Neural cell (in vitro differentiated cells): ENCODE results near the gene NEDD4L. TPM values are rescaled to one million over a fixed set of nuclear protein-coding genes. Genes with fewer than 3 reads are reported as not detected.

Source experiments
- H2AFZ ChIP-seq: fragments of 200-600, 300-800 bp; sonication (generic), shearing (Covaris generic); 2 replicates; pipeline ENCODE4 v1.6.0; 2014; ENCODE audit warnings: low read depth, mild to moderate bottlenecking, antibody characterized with exemption, low read length, moderate library complexity
- H3F3A ChIP-seq: fragments of 200-600 bp; shearing (Covaris generic); 2 replicates; pipeline ENCODE4 v1.6.1; 2016; ENCODE audit warnings: mild to moderate bottlenecking, moderate library complexity, mixed read lengths, antibody characterized with exemption, low read length; ENCODE audit not compliant: insufficient read depth, poor library complexity, severe bottlenecking
- H3K27ac ChIP-seq: fragments of 200-600, 300-800 bp; sonication (generic), shearing (Covaris generic); 2 replicates; pipeline ENCODE4 v1.5.1; 2014; ENCODE audit warnings: mild to moderate bottlenecking, low read length, moderate library complexity
- H3K27me3 ChIP-seq: fragments of 300-800, 200-600 bp; sonication (generic), shearing (Covaris generic); 2 replicates; pipeline ENCODE4 v1.6.0; 2014; ENCODE audit warnings: mild to moderate bottlenecking, low read depth, low read length, moderate library complexity; ENCODE audit not compliant: insufficient read depth
- H3K36me3 ChIP-seq: fragments of 300-800, 200-600 bp; sonication (generic), shearing (Covaris generic); 2 replicates; pipeline ENCODE4 v1.5.1; 2014; ENCODE audit warnings: mild to moderate bottlenecking, antibody characterized with exemption, low read length, moderate library complexity; ENCODE audit not compliant: insufficient read depth
- H3K4me2 ChIP-seq: fragments of 300-800, 200-600 bp; sonication (generic), shearing (Covaris generic); 2 replicates; pipeline ENCODE4 v1.6.0; 2014; ENCODE audit warnings: mild to moderate bottlenecking, low read length
- H3K4me3 ChIP-seq: fragments of 300-800, 200-600 bp; sonication (generic), shearing (Covaris generic); 2 replicates; pipeline ENCODE4 v1.5.1; 2014; ENCODE audit warnings: mild to moderate bottlenecking, low read length, moderate library complexity
- H3K79me2 ChIP-seq: fragments of 200-600 bp; shearing (Covaris generic); replicated peaks from 2 replicates; pipeline ENCODE4 v1.6.0; 2014; ENCODE audit warnings: mild to moderate bottlenecking, low read length, moderate library complexity; ENCODE audit not compliant: insufficient read depth
- H3K9ac ChIP-seq: fragments of 300-800, 200-600 bp; sonication (generic), shearing (Covaris generic); 2 replicates; pipeline ENCODE4 v1.6.1; 2016; ENCODE audit warnings: mild to moderate bottlenecking, low read length, mixed read lengths
- H3K9me2 ChIP-seq: fragments of 200-600 bp; shearing (Covaris generic); 2 replicates; pipeline ENCODE4 v1.6.1; 2016; ENCODE audit warnings: mild to moderate bottlenecking, low read length, mixed read lengths; ENCODE audit not compliant: insufficient read depth
- H3K9me3 ChIP-seq: fragments of 200-600, 300-800 bp; sonication (generic), shearing (Covaris generic); 2 replicates; pipeline ENCODE4 v1.6.1; 2016; ENCODE audit warnings: mild to moderate bottlenecking, mixed run types, low read length, moderate library complexity, mixed read lengths
- H4K20me1 ChIP-seq: fragments of 200-600 bp; shearing (Covaris generic); 2 replicates; pipeline ENCODE4 v1.6.1; 2016; ENCODE audit warnings: mild to moderate bottlenecking, mixed run types; ENCODE audit not compliant: insufficient read depth
- CTCF ChIP-seq: fragments of 450-650 bp; IDR thresholded peaks from 2 replicates; pipeline ENCODE4 v1.5.1; 2014; ENCODE audit warnings: antibody characterized with exemption, mild to moderate bottlenecking, moderate library complexity; ENCODE audit not compliant: poor library complexity, severe bottlenecking
- EP300 ChIP-seq: fragments of 450-650 bp; conservative IDR thresholded peaks from 2 replicates; pipeline ENCODE4 v1.6.1; 2014; ENCODE audit warnings: antibody characterized with exemption, mild to moderate bottlenecking, moderate library complexity; ENCODE audit not compliant: poor library complexity, severe bottlenecking
- EZH2 ChIP-seq: fragments of 200-600, 300-800 bp; shearing (Covaris generic), sonication (generic); IDR thresholded peaks from 2 replicates; pipeline ENCODE4 v1.6.1; 2014; ENCODE audit warnings: antibody characterized with exemption, low read length, borderline replicate concordance, mild to moderate bottlenecking; ENCODE audit not compliant: insufficient read depth, poor library complexity, severe bottlenecking
- MXI1 ChIP-seq: fragments of 450-650 bp; conservative IDR thresholded peaks from 2 replicates; pipeline ENCODE4 v1.6.1; 2014; ENCODE audit warnings: antibody characterized with exemption, mild to moderate bottlenecking; ENCODE audit not compliant: poor library complexity, severe bottlenecking
- POLR2AphosphoS5 ChIP-seq: IDR thresholded peaks from 2 replicates; pipeline ENCODE4 v1.6.1; 2012
- RAD21 ChIP-seq: fragments of 450-650 bp; conservative IDR thresholded peaks from 2 replicates; pipeline ENCODE4 v1.6.1; 2014; ENCODE audit warnings: antibody characterized with exemption, mild to moderate bottlenecking, moderate library complexity
- REST ChIP-seq: IDR thresholded peaks from 2 replicates; pipeline ENCODE4 v1.6.1; 2012; ENCODE audit warnings: borderline replicate concordance
- SMC3 ChIP-seq: fragments of 450-650 bp; conservative IDR thresholded peaks from 2 replicates; pipeline ENCODE4 v1.6.1; 2014; ENCODE audit warnings: antibody characterized with exemption, mild to moderate bottlenecking, moderate library complexity; ENCODE audit not compliant: poor library complexity
- TAF1 ChIP-seq: IDR thresholded peaks from 2 replicates; pipeline ENCODE4 v1.6.1; 2012; ENCODE audit warnings: low read depth
- polyA plus RNA-seq: library from polyadenylated mRNA; depleted of rRNA; stranded (reverse); fragments of >200 nt; gene quantifications from 2 replicates; pipeline ENCODE4 v1.2.3, GENCODE V29; 2014

The NEDD4L gene
- polyA plus RNA-seq, 1 donor from 2014 or later, result 97.9 TPM

DNA sequence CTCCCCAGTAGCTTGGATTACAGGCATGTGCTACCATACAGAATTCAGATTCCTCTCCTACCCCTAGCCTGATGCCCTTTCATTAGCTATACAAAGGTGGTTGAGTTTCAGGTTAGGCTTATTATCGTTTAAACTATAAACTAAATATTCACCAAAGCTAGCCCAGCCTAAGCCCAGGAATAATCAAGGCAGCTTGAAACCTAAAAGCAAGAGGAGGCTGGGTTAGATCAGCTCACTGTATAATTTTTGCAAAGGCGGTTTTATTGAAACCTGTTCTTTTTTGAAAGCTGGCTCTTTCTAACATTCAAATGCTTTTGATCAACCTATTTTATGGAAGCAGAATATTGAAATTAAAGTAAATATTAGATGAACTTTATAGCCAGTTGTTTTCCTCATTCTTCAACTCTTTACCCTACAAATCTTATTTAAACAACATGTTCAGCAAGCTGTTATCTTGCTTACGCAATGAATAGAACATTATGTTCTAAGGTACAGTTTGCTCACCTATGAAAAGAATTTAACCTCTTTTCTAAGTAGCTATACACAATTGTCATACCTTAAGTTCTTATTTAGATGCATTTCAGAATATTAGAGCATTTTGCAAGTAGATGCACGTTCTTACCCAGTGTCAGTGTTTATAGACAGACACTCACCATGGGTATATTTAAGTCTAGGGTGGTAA, 241.6 kb downstream of the NEDD4L start:
- Histone ChIP-seq H3F3A (no peaks in the 10 kb centered on the region), H3K9me3 (no peaks in the 10 kb centered on the region), H3K4me3 (no peak overlapping the region), H4K20me1 (no peaks in the 10 kb centered on the region), H3K9me2 (no peaks in the 10 kb centered on the region), H3K4me2 (no peak overlapping the region), H3K27me3 (no peaks in the 10 kb centered on the region), H3K9ac (no peak overlapping the region), H3K36me3 (no peaks in the 10 kb centered on the region), H3K27ac (no peak overlapping the region), H3K79me2 (peaks cover 10% of the 10 kb centered on the region), H2AFZ (no peak overlapping the region)
- TF ChIP-seq EP300, result no peak
- TF ChIP-seq MXI1, result no peak
- no peak for TF ChIP-seq REST
- no peak for TF ChIP-seq SMC3
- TF ChIP-seq CTCF, result no peak
- TF ChIP-seq RAD21, result no peak
- no peak for TF ChIP-seq TAF1
- TF ChIP-seq POLR2AphosphoS5, result no peak
- no peak for TF ChIP-seq EZH2

GRCh38 chr18:58286632-58287352, 242.8 kb downstream of the NEDD4L start:
- H3K79me2 ChIP-seq, result peaks cover 10% of the 10 kb centered on the region

More at GRCh38 chr18:58286632-58287352, 242.8 kb downstream of the NEDD4L start:
- no peaks in the 10 kb centered on the region for H3K9me3 ChIP-seq
- H3K27me3 ChIP-seq, result no peaks in the 10 kb centered on the region
- H3K9me2 ChIP-seq, result no peaks in the 10 kb centered on the region
- H3K36me3 ChIP-seq, result no peaks in the 10 kb centered on the region
- H3K4me2 ChIP-seq, result no peak overlapping the region
- no peaks in the 10 kb centered on the region for H3F3A ChIP-seq
- TF ChIP-seq POLR2AphosphoS5, result no peak
- H3K4me3 ChIP-seq, result no peak overlapping the region
- H3K9ac ChIP-seq, result no peak overlapping the region
- H3K27ac ChIP-seq, result no peak overlapping the region
- H4K20me1 ChIP-seq, result no peaks in the 10 kb centered on the region
- H2AFZ ChIP-seq, result no peak overlapping the region
